Measurements from ENCODE around the gene EML6. TPM values are rescaled to one million over a fixed set of nuclear protein-coding genes. Genes with fewer than 3 reads are reported as not detected.
A peak's percentile ranks its signal among the peaks of the same experiment; 100 is the strongest.

EML6 gene
- total RNA-seq, 8 experiments from 2014 or later = 2.9 to 23.2 (median 10.2) TPM

- H3K4me1 ChIP-seq (replicated peaks in 1 of 2) = no peaks in the 10 kb centered on the region
- ATAC-seq (replicated peaks in 6 of 8) = no peak
- H3K27ac ChIP-seq = no peak overlapping the region
- 50 to 100% (median 88%) methylated on average over 1 to 5 of the region's 10 CpGs; no CpG with 5 or more reads in 2 of the 10 experiments for WGBS, 10 experiments
- in situ Hi-C loops (cut with MboI; ENCODE audit: low pct_unique_long_range_greater_than_20kb in 2 of 9, low sequenced_read_pairs in 9 of 9, unreplicated experiment in 9 of 9) = loop anchor here in 5 of 9 experiments (10.0 to 25.0 kb wide), 2 partner anchors 125 to 598 kb away; partner anchors contain the start of gene ACYP2 (in 5 of the 5)
- H3K4me3 ChIP-seq = no peak overlapping the region
These were observed 13.2 kb upstream of the EML6 start for GRCh38 chr2:54710216-54710615.

- no peak overlapping the region for H3K4me3 ChIP-seq
- WGBS, 10 experiments = 60 to 91% (median 85%) methylated on average over 1 to 6 of the region's 6 CpGs; no CpG with 5 or more reads in 3 of the 10 experiments
- ATAC-seq (replicated peaks in 6 of 8) = no peak
- in situ Hi-C loops (cut with MboI; ENCODE audit: low pct_unique_long_range_greater_than_20kb in 2 of 9, low sequenced_read_pairs in 9 of 9, unreplicated experiment in 9 of 9) = loop anchor here in 5 of 9 experiments (10.0 to 25.0 kb wide), 2 partner anchors 122 to 600 kb away; partner anchors contain the start of gene ACYP2 (in 5 of the 5)
- H3K4me1 ChIP-seq (replicated peaks in 1 of 2) = no peaks in the 10 kb centered on the region
- H3K27ac ChIP-seq = no peak overlapping the region
These were observed 10.9 kb upstream of the EML6 start for GRCh38 chr2:54712516-54712915.

GRCh38 chr2:54714996-54715395, 8.5 kb upstream of the EML6 start:
- H3K4me3 ChIP-seq = no peak overlapping the region
- in situ Hi-C loops (cut with MboI; ENCODE audit: low pct_unique_long_range_greater_than_20kb in 2 of 9, low sequenced_read_pairs in 9 of 9, unreplicated experiment in 9 of 9) = loop anchor here in 5 of 9 experiments (10.0 to 25.0 kb wide), 2 partner anchors 120 to 603 kb away; partner anchors contain the start of gene ACYP2 (in 5 of the 5)
- no peak overlapping the region for H3K27ac ChIP-seq
- WGBS, 10 experiments = 27 to 66% (median 55%) methylated on average over 2 to 4 of the region's 4 CpGs
- H3K4me1 ChIP-seq (replicated peaks in 1 of 2) = no peaks in the 10 kb centered on the region
- ATAC-seq (replicated peaks in 6 of 8) = no peak

GRCh38 chr2:54716375-54716774, 7.1 kb upstream of the EML6 start:
- Histone ChIP-seq H3K4me3 (no peak overlapping the region), H3K27ac (no peak overlapping the region), H3K4me1 (replicated peaks in 1 of 2) (no peaks in the 10 kb centered on the region)
- no peak for ATAC-seq (replicated peaks in 6 of 8)
- in situ Hi-C loops (cut with MboI; ENCODE audit: low pct_unique_long_range_greater_than_20kb in 2 of 9, low sequenced_read_pairs in 9 of 9, unreplicated experiment in 9 of 9) = loop anchor here in 5 of 9 experiments (10.0 to 25.0 kb wide), 2 partner anchors 118 to 604 kb away; partner anchors contain the start of gene ACYP2 (in 5 of the 5)

- in situ Hi-C loops (cut with MboI; ENCODE audit: low pct_unique_long_range_greater_than_20kb in 2 of 9, low sequenced_read_pairs in 9 of 9, unreplicated experiment in 9 of 9) = loop anchor here in 5 of 9 experiments (25.0 kb wide), 1 partner anchor 608 kb away; the partner anchor contains the start of gene ACYP2 (in 5 of the 5)
- peaks cover 5% of the 10 kb centered on the region in 2 donors for H3K4me1 ChIP-seq (replicated peaks in 1 of 2)
- H3K27ac ChIP-seq = no peak overlapping the region
- H3K4me3 ChIP-seq = no peak overlapping the region
- WGBS, 10 experiments = 0 to 83% (median 29%) methylated on average over 1 to 2 of the region's 2 CpGs; no CpG with 5 or more reads in 3 of the 10 experiments
- no peak for ATAC-seq (replicated peaks in 6 of 8)
These were observed 2.9 kb upstream of the EML6 start for GRCh38 chr2:54720563-54720962.

- Histone ChIP-seq H3K4me1 (replicated peaks in 1 of 2) (peaks cover 5 to 9% of the 10 kb centered on the region in 2 donors), H3K27ac (peak overlapping the region in 1 of 2 donors; percentile 11), H3K4me3 (peak overlapping the region; percentile 51 to 78 (median 66))
- 0 to 28% (median 5%) methylated on average over 3 to 9 of the region's 10 CpGs; no CpG with 5 or more reads in 2 of the 10 experiments for WGBS, 10 experiments
- in situ Hi-C loops (cut with MboI; ENCODE audit: low pct_unique_long_range_greater_than_20kb in 2 of 9, low sequenced_read_pairs in 9 of 9, unreplicated experiment in 9 of 9) = loop anchor here in 5 of 9 experiments (25.0 kb wide), 1 partner anchor 610 kb away; the partner anchor contains the start of gene ACYP2 (in 5 of the 5)
- ATAC-seq (replicated peaks in 6 of 8) = no peak
These were observed 821 bp upstream of the EML6 start for GRCh38 chr2:54722641-54723040.

GRCh38 chr2:54723996-54724559, 616 bp downstream of the EML6 start:
- Histone ChIP-seq H3K4me1 (replicated peaks in 1 of 2) (peaks cover 5 to 9% of the 10 kb centered on the region in 2 donors), H3K4me3 (peak overlapping the region; percentile 51 to 78 (median 66)), H3K27ac (peak overlapping the region; percentile 37 to 76)
- WGBS, 10 experiments = 0 to 2% (median 1%) methylated on average over 1 to 20 of the region's 23 CpGs
- peak in 2 of 8 experiments; percentile 0 for ATAC-seq (replicated peaks in 6 of 8)
- in situ Hi-C loops (cut with MboI; ENCODE audit: low pct_unique_long_range_greater_than_20kb in 2 of 9, low sequenced_read_pairs in 9 of 9, unreplicated experiment in 9 of 9) = loop anchor here in 5 of 9 experiments (25.0 kb wide), 1 partner anchor 612 kb away; the partner anchor contains the start of gene ACYP2 (in 5 of the 5)

GRCh38 chr2:54724560-54725342, 1.3 kb downstream of the EML6 start:
- WGBS, 10 experiments = 0 to 20% (median 0%) methylated on average over 1 to 9 of the region's 87 CpGs; no CpG with 5 or more reads in 5 of the 10 experiments
- Histone ChIP-seq H3K4me3 (peak overlapping the region; percentile 51 to 78 (median 66)), H3K27ac (peak overlapping the region in 1 of 2 donors; percentile 2), H3K4me1 (replicated peaks in 1 of 2) (peaks cover 5 to 9% of the 10 kb centered on the region in 2 donors)
- ATAC-seq (replicated peaks in 6 of 8) = peak in 4 of 8 experiments; percentile 2 to 5 (median 4)
- in situ Hi-C loops (cut with MboI; ENCODE audit: low pct_unique_long_range_greater_than_20kb in 2 of 9, low sequenced_read_pairs in 9 of 9, unreplicated experiment in 9 of 9) = loop anchor here in 5 of 9 experiments (25.0 kb wide), 1 partner anchor 612 kb away; the partner anchor contains the start of gene ACYP2 (in 5 of the 5)

GRCh38 chr2:54725343-54726099, 2.1 kb downstream of the EML6 start:
- peaks cover 5 to 9% of the 10 kb centered on the region in 2 donors for H3K4me1 ChIP-seq (replicated peaks in 1 of 2)
- no peak for ATAC-seq (replicated peaks in 6 of 8)
- WGBS, 10 experiments = 33 to 92% (median 50%) methylated on average over 1 to 4 of the region's 8 CpGs; no CpG with 5 or more reads in 3 of the 10 experiments
- in situ Hi-C loops (cut with MboI; ENCODE audit: low pct_unique_long_range_greater_than_20kb in 2 of 9, low sequenced_read_pairs in 9 of 9, unreplicated experiment in 9 of 9) = no loop called here
- H3K27ac ChIP-seq = no peak overlapping the region
- H3K4me3 ChIP-seq = peak overlapping the region; percentile 51 to 78 (median 66)

- H3K27ac ChIP-seq = no peak overlapping the region
- 71 to 100% (median 88%) methylated on average over 1 of the region's 1 CpG; no CpG with 5 or more reads in 1 of the 10 experiments for WGBS, 10 experiments
- ATAC-seq (replicated peaks in 6 of 8) = no peak
These were observed 3.0 kb downstream of the EML6 start for GRCh38 chr2:54726431-54726830.

GRCh38 chr2:54726940-54727339, 3.5 kb downstream of the EML6 start:
- Histone ChIP-seq H3K27ac (no peak overlapping the region), H3K4me3 (peak overlapping the region in 3 of 5 donors; percentile 12 to 78 (median 51)), H3K4me1 (replicated peaks in 1 of 2) (peaks cover 5 to 9% of the 10 kb centered on the region in 2 donors)
- 5 to 90% (median 50%) methylated on average over 2 of the region's 2 CpGs; no CpG with 5 or more reads in 2 of the 10 experiments for WGBS, 10 experiments
- no peak for ATAC-seq (replicated peaks in 6 of 8)
- in situ Hi-C loops (cut with MboI; ENCODE audit: low pct_unique_long_range_greater_than_20kb in 2 of 9, low sequenced_read_pairs in 9 of 9, unreplicated experiment in 9 of 9) = no loop called here

More at GRCh38 chr2:54726431-54726830, 3.0 kb downstream of the EML6 start:
- in situ Hi-C loops (cut with MboI; ENCODE audit: low pct_unique_long_range_greater_than_20kb in 2 of 9, low sequenced_read_pairs in 9 of 9, unreplicated experiment in 9 of 9) = no loop called here
- H3K4me1 ChIP-seq (replicated peaks in 1 of 2) = peaks cover 5 to 9% of the 10 kb centered on the region in 2 donors
- H3K4me3 ChIP-seq = peak overlapping the region in 2 of 5 donors; percentile 51 to 78

- H3K4me1 ChIP-seq (replicated peaks in 1 of 2) = peaks cover 0 to 7% of the 10 kb centered on the region in 2 donors
- in situ Hi-C loops (cut with MboI; ENCODE audit: low pct_unique_long_range_greater_than_20kb in 2 of 9, low sequenced_read_pairs in 9 of 9, unreplicated experiment in 9 of 9) = no loop called here
- no peak overlapping the region for H3K4me3 ChIP-seq
- H3K27ac ChIP-seq = no peak overlapping the region
- WGBS, 10 experiments = 0 to 95% (median 76%) methylated on average over 1 to 4 of the region's 4 CpGs
- peak in 2 of 8 experiments; percentile 77 for ATAC-seq (replicated peaks in 6 of 8)
These were observed 5.2 kb downstream of the EML6 start for GRCh38 chr2:54728669-54729120.

Measured in motor neuron (in vitro differentiated cells).